Stimulated activated naive CD8-positive, alpha-beta T cell treated with anti-CD3 and anti-CD28 coated beads, Interleukin-15, Interleukin-2, amounts not matched to agents 100 ng/mL and 50 ng/mL, for 24 hours (primary cell): ENCODE data around the gene SYCP2.
A peak's percentile ranks its signal among the peaks of the same experiment; 100 is the strongest.
"Not testable (repeated sequence)": the region's sequence is repeated elsewhere in the genome, so short reads cannot be mapped to it uniquely, and the experiment has no call there.

Experiments
- H3K27ac Mint-ChIP-seq: one replicate; pipeline ENCODE4 v1.8.0; 2021; ENCODE audit warnings: mild to moderate bottlenecking, mixed read lengths
- H3K27me3 Mint-ChIP-seq: one replicate; pipeline ENCODE4 v1.8.0; 2021; ENCODE audit warnings: mixed read lengths
- H3K36me3 Mint-ChIP-seq: one replicate; pipeline ENCODE4 v1.8.0; 2021; ENCODE audit warnings: low read depth, mixed read lengths
- H3K4me1 Mint-ChIP-seq: one replicate; pipeline ENCODE4 v1.8.0; 2021; ENCODE audit warnings: low read depth, mixed read lengths
- H3K4me3 Mint-ChIP-seq: one replicate; pipeline ENCODE4 v1.8.0; 2021; ENCODE audit warnings: mild to moderate bottlenecking, mixed read lengths
- H3K9me3 Mint-ChIP-seq: one replicate; pipeline ENCODE4 v1.8.0; 2021; ENCODE audit warnings: mixed read lengths

The SYCP2 gene

GRCh38 chr20:59933296-59933848 is at the start of gene SYCP2:
TSS of gene SYCP2 (minus strand) at chr20:59933637. CDS start at chr20:59922413, 11,224 bp downstream.
- Mint-ChIP-seq H3K4me1 (peaks cover 25% of the 10 kb centered on the region), H3K36me3 (peaks cover 10% of the 10 kb centered on the region), H3K27ac (no peak within 1 kb of the TSS), H3K4me3 (peak within 1 kb of the TSS; percentile 79), H3K27me3 (peaks cover 5% of the 10 kb centered on the region), H3K9me3 (no peaks in the 10 kb centered on the region)

- Mint-ChIP-seq H3K27me3 (no peaks in the 10 kb centered on the region), H3K9me3 (no peaks in the 10 kb centered on the region), H3K27ac (no peak overlapping the region), H3K36me3 (no peaks in the 10 kb centered on the region), H3K4me1 (no peaks in the 10 kb centered on the region), H3K4me3 (no peak overlapping the region)
These were observed 49.6 kb upstream of the SYCP2 start for GRCh38 chr20:59983076-59983475.

- H3K27ac Mint-ChIP-seq = no peak overlapping the region
- H3K27me3 Mint-ChIP-seq = no peaks in the 10 kb centered on the region
- no peak overlapping the region for H3K4me3 Mint-ChIP-seq
- peaks cover 3% of the 10 kb centered on the region for H3K36me3 Mint-ChIP-seq
- no peaks in the 10 kb centered on the region for H3K9me3 Mint-ChIP-seq
- no peaks in the 10 kb centered on the region for H3K4me1 Mint-ChIP-seq
These were observed 43.6 kb upstream of the SYCP2 start for GRCh38 chr20:59977086-59977485.

GRCh38 chr20:59976156-59976782 is 42.8 kb upstream of the SYCP2 start:
- no peak overlapping the region for H3K4me3 Mint-ChIP-seq
- peaks cover 3% of the 10 kb centered on the region for H3K36me3 Mint-ChIP-seq
- no peak overlapping the region for H3K27ac Mint-ChIP-seq
- H3K9me3 Mint-ChIP-seq = no peaks in the 10 kb centered on the region
- no peaks in the 10 kb centered on the region for H3K4me1 Mint-ChIP-seq
- no peaks in the 10 kb centered on the region for H3K27me3 Mint-ChIP-seq

- Mint-ChIP-seq H3K27me3 (no peaks in the 10 kb centered on the region), H3K27ac (no peak overlapping the region), H3K9me3 (no peaks in the 10 kb centered on the region), H3K4me1 (no peaks in the 10 kb centered on the region), H3K4me3 (no peak overlapping the region), H3K36me3 (peaks cover 3% of the 10 kb centered on the region)
These were observed 38.8 kb upstream of the SYCP2 start for GRCh38 chr20:59972037-59972801.

GRCh38 chr20:59971428-59971827 is 38.0 kb upstream of the SYCP2 start:
- no peaks in the 10 kb centered on the region for H3K27me3 Mint-ChIP-seq
- H3K4me1 Mint-ChIP-seq = no peaks in the 10 kb centered on the region
- H3K27ac Mint-ChIP-seq = no peak overlapping the region

GRCh38 chr20:59966428-59966827 is 33.0 kb upstream of the SYCP2 start:
- Mint-ChIP-seq H3K27me3 (no peaks in the 10 kb centered on the region), H3K4me1 (no peaks in the 10 kb centered on the region), H3K9me3 (no peaks in the 10 kb centered on the region), H3K4me3 (no peak overlapping the region), H3K27ac (no peak overlapping the region), H3K36me3 (no peaks in the 10 kb centered on the region)

More at GRCh38 chr20:59971428-59971827, 38.0 kb upstream of the SYCP2 start:
- H3K36me3 Mint-ChIP-seq = peaks cover 3% of the 10 kb centered on the region
- no peak overlapping the region for H3K4me3 Mint-ChIP-seq
- H3K9me3 Mint-ChIP-seq = no peaks in the 10 kb centered on the region

GRCh38 chr20:59962155-59962554 is 28.7 kb upstream of the SYCP2 start:
- Mint-ChIP-seq H3K36me3 (peaks cover 7% of the 10 kb centered on the region), H3K27ac (no peak overlapping the region), H3K4me3 (no peak overlapping the region), H3K4me1 (no peaks in the 10 kb centered on the region), H3K9me3 (no peaks in the 10 kb centered on the region), H3K27me3 (no peaks in the 10 kb centered on the region)

GRCh38 chr20:59961423-59961822 is 28.0 kb upstream of the SYCP2 start:
- Mint-ChIP-seq H3K4me3 (no peak overlapping the region), H3K27ac (no peak overlapping the region), H3K27me3 (no peaks in the 10 kb centered on the region), H3K9me3 (no peaks in the 10 kb centered on the region), H3K4me1 (no peaks in the 10 kb centered on the region), H3K36me3 (peaks cover 7% of the 10 kb centered on the region)

- no peak overlapping the region for H3K27ac Mint-ChIP-seq
- H3K4me3 Mint-ChIP-seq = no peak overlapping the region
These were observed 25.2 kb upstream of the SYCP2 start for GRCh38 chr20:59958626-59959025.

GRCh38 chr20:59958123-59958522 is 24.7 kb upstream of the SYCP2 start, which contains the start of gene CDH26:
TSS of gene CDH26 (plus strand) at chr20:59958423. CDS start at chr20:59958727, 304 bp downstream.
- H3K36me3 Mint-ChIP-seq = peaks cover 7% of the 10 kb centered on the region
- no peak within 1 kb of the TSS for H3K4me3 Mint-ChIP-seq
- no peaks in the 10 kb centered on the region for H3K9me3 Mint-ChIP-seq
- no peak within 1 kb of the TSS for H3K27ac Mint-ChIP-seq
- H3K27me3 Mint-ChIP-seq = no peaks in the 10 kb centered on the region
- no peaks in the 10 kb centered on the region for H3K4me1 Mint-ChIP-seq

More at GRCh38 chr20:59958626-59959025, 25.2 kb upstream of the SYCP2 start:
- H3K36me3 Mint-ChIP-seq = peaks cover 7% of the 10 kb centered on the region
- no peaks in the 10 kb centered on the region for H3K4me1 Mint-ChIP-seq
- no peaks in the 10 kb centered on the region for H3K27me3 Mint-ChIP-seq
- no peaks in the 10 kb centered on the region for H3K9me3 Mint-ChIP-seq

GRCh38 chr20:59957568-59957967 is 24.1 kb upstream of the SYCP2 start:
- H3K27ac Mint-ChIP-seq, H3K4me3 Mint-ChIP-seq, H3K36me3 Mint-ChIP-seq, H3K9me3 Mint-ChIP-seq, H3K4me1 Mint-ChIP-seq, H3K27me3 Mint-ChIP-seq: not testable (repeated sequence)

GRCh38 chr20:59955131-59955796 is 21.8 kb upstream of the SYCP2 start:
- peak overlapping the region; percentile 21 for H3K27ac Mint-ChIP-seq
- H3K9me3 Mint-ChIP-seq = no peaks in the 10 kb centered on the region
- peaks cover 8% of the 10 kb centered on the region for H3K36me3 Mint-ChIP-seq
- no peaks in the 10 kb centered on the region for H3K4me1 Mint-ChIP-seq
- no peaks in the 10 kb centered on the region for H3K27me3 Mint-ChIP-seq
- H3K4me3 Mint-ChIP-seq = no peak overlapping the region

- H3K27me3 Mint-ChIP-seq = no peaks in the 10 kb centered on the region
- no peaks in the 10 kb centered on the region for H3K4me1 Mint-ChIP-seq
- no peak overlapping the region for H3K4me3 Mint-ChIP-seq
- peaks cover 5% of the 10 kb centered on the region for H3K36me3 Mint-ChIP-seq
- peak overlapping the region; percentile 21 for H3K27ac Mint-ChIP-seq
- no peaks in the 10 kb centered on the region for H3K9me3 Mint-ChIP-seq
These were observed 21.3 kb upstream of the SYCP2 start for GRCh38 chr20:59954718-59955117.

GRCh38 chr20:59949911-59950310 is 16.5 kb upstream of the SYCP2 start:
- H3K36me3 Mint-ChIP-seq = peaks cover 14% of the 10 kb centered on the region
- H3K9me3 Mint-ChIP-seq = no peaks in the 10 kb centered on the region
- H3K4me3 Mint-ChIP-seq = no peak overlapping the region
- H3K4me1 Mint-ChIP-seq = peaks cover 19% of the 10 kb centered on the region
- no peaks in the 10 kb centered on the region for H3K27me3 Mint-ChIP-seq
- no peak overlapping the region for H3K27ac Mint-ChIP-seq
